HepG2 (cell line): ENCODE data around the gene FAM210A. TPM values are rescaled to one million over a fixed set of nuclear protein-coding genes. Genes with fewer than 3 reads are reported as not detected.

Source experiments
- CBFB ChIP-seq: sonication (generic); formaldehyde crosslinking; IDR thresholded peaks from 2 replicates; pipeline ENCODE4 v1.4.0; 2020; ENCODE audit warnings: missing genetic modification reagents
- HNRNPUL1 ChIP-seq: fragments of 200-400 bp; formaldehyde crosslinking; IDR thresholded peaks from 2 replicates; pipeline ENCODE4 v1.6.1; 2017; ENCODE audit warnings: low read depth, mild to moderate bottlenecking, low read length, moderate library complexity
- JARID2 ChIP-seq: sonication (generic); formaldehyde crosslinking; IDR thresholded peaks from 2 replicates; pipeline ENCODE4 v1.8.1; 2023; ENCODE audit warnings: missing genetic modification reagents, inconsistent platforms; ENCODE audit not compliant: insufficient replicate concordance
- NCOR1 ChIP-seq: fragments of 200-600 bp; sonication (generic); IDR thresholded peaks from 2 replicates; pipeline ENCODE4 v1.7.0; 2017; ENCODE audit warnings: antibody characterized with exemption, low read length, borderline replicate concordance
- NFE2L1 ChIP-seq: sonication (generic); formaldehyde crosslinking; IDR thresholded peaks from 2 replicates; pipeline ENCODE4 v1.4.0; 2020; ENCODE audit warnings: missing genetic modification reagents, mild to moderate bottlenecking, borderline replicate concordance
- SIX4 ChIP-seq: sonication (generic); formaldehyde crosslinking; IDR thresholded peaks from 2 replicates; pipeline ENCODE4 v1.4.0; 2020; ENCODE audit warnings: missing genetic modification reagents
- SMYD3 ChIP-seq: sonication (generic); formaldehyde crosslinking; IDR thresholded peaks from 2 replicates; pipeline ENCODE4 v1.8.1; 2023; ENCODE audit warnings: mild to moderate bottlenecking, missing genetic modification reagents
- U2AF2 ChIP-seq: fragments of 200-400 bp; formaldehyde crosslinking; IDR thresholded peaks from 2 replicates; pipeline ENCODE4 v1.6.1; 2017; ENCODE audit warnings: low read depth, mild to moderate bottlenecking, low read length
- XRCC5 ChIP-seq: fragments of 200-400 bp; formaldehyde crosslinking; optimal IDR thresholded peaks from 2 replicates; pipeline ENCODE3; 2017; ENCODE audit warnings: mild to moderate bottlenecking, low read length
- ZNF362 ChIP-seq: sonication (generic); formaldehyde crosslinking; IDR thresholded peaks from 2 replicates; pipeline ENCODE4 v1.4.0; 2020; ENCODE audit warnings: missing genetic modification reagents, mild to moderate bottlenecking, borderline replicate concordance
- ZNF44 ChIP-seq: sonication (generic); formaldehyde crosslinking; IDR thresholded peaks from 2 replicates; pipeline ENCODE4 v1.5.1; 2020; ENCODE audit warnings: mild to moderate bottlenecking, missing genetic modification reagents
- ZNF660 ChIP-seq: sonication (generic); formaldehyde crosslinking; IDR thresholded peaks from 2 replicates; pipeline ENCODE4 v1.5.1; 2020; ENCODE audit warnings: mild to moderate bottlenecking, low read depth, missing genetic modification reagents, borderline replicate concordance
- ZNF776 ChIP-seq: sonication (generic); formaldehyde crosslinking; IDR thresholded peaks from 2 replicates; pipeline ENCODE4 v1.4.0; 2020; ENCODE audit warnings: mild to moderate bottlenecking, missing genetic modification reagents
- ZNF816 ChIP-seq: sonication (generic); formaldehyde crosslinking; IDR thresholded peaks from 2 replicates; pipeline ENCODE4 v1.8.0; 2022; ENCODE audit warnings: missing genetic modification reagents, mild to moderate bottlenecking, borderline replicate concordance
- polyA plus RNA-seq, 8 experiments: library from polyadenylated mRNA; depleted of rRNA in 3 of 8; stranded (reverse) in 7 of 8; unstranded in 1 of 8; fragments of >200 nt; fragmentation: Illumina TruSeq in 4 of 8; extraction: Trizol in 4 of 8; gene quantifications; 2 replicates each; pipeline versions ENCODE4 v1.2.1 to v1.2.3, GENCODE V29; 2011 to 2016; ENCODE audit warnings: low read depth in 4 of 8, missing spikeins in 1 of 8, mixed read lengths in 1 of 8; ENCODE audit not compliant: insufficient read depth in 1 of 8
- total RNA-seq, 5 experiments: library from RNA; depleted of rRNA; stranded (reverse); fragments of >200 nt; fragmentation: Illumina TruSeq; extraction: Trizol; gene quantifications; 2 replicates each; pipeline ENCODE4 v1.2.3, GENCODE V29; 2016; ENCODE audit warnings: low read depth in 1 of 5
- TF ChIP-seq, protein P1 (sequence below): sonication (generic); formaldehyde crosslinking; IDR thresholded peaks from 2 replicates; pipeline ENCODE4 v1.8.0; 2022; ENCODE audit warnings: missing genetic modification reagents, low read depth, mild to moderate bottlenecking, borderline replicate concordance
- TF ChIP-seq, protein P2 (sequence below): sonication (generic); formaldehyde crosslinking; IDR thresholded peaks from 2 replicates; pipeline ENCODE4 v1.4.0; 2020; ENCODE audit warnings: missing genetic modification reagents; ENCODE audit errors: not compliant biosample characterization
- TF ChIP-seq, protein P3 (sequence below): sonication (generic); formaldehyde crosslinking; IDR thresholded peaks from 2 replicates; pipeline ENCODE4 v1.8.1; 2023; ENCODE audit warnings: missing genetic modification reagents, inconsistent platforms, borderline replicate concordance
- TF ChIP-seq, protein P4 (sequence below): sonication (generic); formaldehyde crosslinking; IDR thresholded peaks from 2 replicates; pipeline ENCODE4 v1.4.0; 2020; ENCODE audit warnings: missing genetic modification reagents, mild to moderate bottlenecking, borderline replicate concordance
- TF ChIP-seq, protein P5 (sequence below): sonication (generic); formaldehyde crosslinking; IDR thresholded peaks from 2 replicates; pipeline ENCODE4 v1.4.0; 2020; ENCODE audit warnings: missing genetic modification reagents
- TF ChIP-seq, protein P6 (sequence below): sonication (generic); formaldehyde crosslinking; IDR thresholded peaks from 2 replicates; pipeline ENCODE4 v1.8.1; 2023; ENCODE audit warnings: mild to moderate bottlenecking, inconsistent platforms, moderate library complexity, missing genetic modification reagents, borderline replicate concordance

Gene FAM210A
- total and polyA plus RNA-seq, 2 of the 13 experiments (the other 11 are each of a cell fraction or from before 2014, with no cell fraction given) = 33.2 to 37.5 TPM

DNA sequence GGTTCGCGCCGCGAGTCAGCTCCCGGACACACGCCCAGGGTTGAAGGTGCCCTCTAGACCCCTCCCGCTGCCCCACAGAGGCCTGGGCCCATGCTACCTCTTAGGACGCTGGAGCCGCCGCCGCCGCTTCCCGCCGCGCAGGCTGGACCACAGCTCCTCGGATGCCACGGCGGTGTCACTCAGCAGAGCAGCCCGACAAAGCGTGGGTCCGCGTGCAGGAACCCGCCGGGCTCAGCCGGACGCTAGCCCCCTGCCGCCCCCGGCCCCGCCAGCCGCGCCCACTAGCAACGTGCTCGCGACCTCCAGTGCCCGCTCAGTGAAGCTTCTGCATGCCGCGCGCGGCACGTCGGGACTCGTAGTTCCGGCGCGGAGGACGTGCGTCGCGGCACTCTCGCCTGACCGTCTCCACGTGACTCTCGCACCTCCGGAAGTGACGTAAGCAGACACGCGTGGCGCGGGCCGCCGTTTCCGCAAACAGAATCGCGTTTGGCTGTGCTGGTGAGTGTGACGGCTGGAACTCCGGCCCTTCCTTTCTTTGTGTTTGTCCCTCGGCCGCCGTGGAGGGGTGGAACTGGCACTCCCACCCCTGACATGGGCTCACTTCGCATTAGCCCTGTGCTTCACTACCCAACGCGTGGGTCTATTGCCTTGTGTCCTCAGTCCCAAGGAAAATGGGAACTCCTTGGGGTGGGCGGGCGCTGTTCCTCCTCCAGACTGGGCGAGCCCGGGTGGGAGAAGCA is at the start of gene FAM210A, which contains the start of gene RNMT (continued):
- TF ChIP-seq HNRNPUL1 (no peak), ZNF660 (no peak), ZNF44 (CRISPR knock-in tag) (no peak), CBFB (no peak; the same call in 1 of the 2 replicates), ZNF362 (CRISPR knock-in tag) (peak; percentile 36; the same call in 1 of the 2 replicates), ZNF816 (CRISPR knock-in tag) (peak; percentile 89), JARID2 (no peak), U2AF2 (no peak), ZNF776 (CRISPR knock-in tag) (peak; percentile 91), SMYD3 (CRISPR knock-in tag) (peak; percentile 84; the same call in 1 of the 2 replicates), SIX4 (CRISPR knock-in tag) (peak; percentile 62; the same call in 1 of the 2 replicates), NFE2L1 (CRISPR knock-in tag) (no peak), XRCC5 (no peak), NCOR1 (peak; percentile 38; the same call in 1 of the 2 replicates)
- TF ChIP-seq, protein P1, sequence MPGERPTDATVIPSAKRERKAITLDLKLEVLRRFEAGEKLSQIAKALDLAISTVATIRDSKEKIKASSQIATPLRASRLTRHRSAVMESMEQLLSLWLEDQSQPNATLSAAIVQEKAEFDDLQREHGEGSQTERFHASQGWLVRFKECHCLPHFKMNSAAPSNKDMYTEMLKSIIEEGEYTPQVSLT (CRISPR knock-in tag) = no peak; the same call in 1 of the 2 replicates
- TF ChIP-seq, protein P2, sequence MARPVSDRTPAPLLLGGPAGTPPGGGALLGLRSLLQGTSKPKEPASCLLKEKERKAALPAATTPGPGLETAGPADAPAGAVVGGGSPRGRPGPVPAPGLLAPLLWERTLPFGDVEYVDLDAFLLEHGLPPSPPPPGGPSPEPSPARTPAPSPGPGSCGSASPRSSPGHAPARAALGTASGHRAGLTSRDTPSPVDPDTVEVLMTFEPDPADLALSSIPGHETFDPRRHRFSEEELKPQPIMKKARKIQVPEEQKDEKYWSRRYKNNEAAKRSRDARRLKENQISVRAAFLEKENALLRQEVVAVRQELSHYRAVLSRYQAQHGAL = peak; percentile 92
- TF ChIP-seq, protein P3, sequence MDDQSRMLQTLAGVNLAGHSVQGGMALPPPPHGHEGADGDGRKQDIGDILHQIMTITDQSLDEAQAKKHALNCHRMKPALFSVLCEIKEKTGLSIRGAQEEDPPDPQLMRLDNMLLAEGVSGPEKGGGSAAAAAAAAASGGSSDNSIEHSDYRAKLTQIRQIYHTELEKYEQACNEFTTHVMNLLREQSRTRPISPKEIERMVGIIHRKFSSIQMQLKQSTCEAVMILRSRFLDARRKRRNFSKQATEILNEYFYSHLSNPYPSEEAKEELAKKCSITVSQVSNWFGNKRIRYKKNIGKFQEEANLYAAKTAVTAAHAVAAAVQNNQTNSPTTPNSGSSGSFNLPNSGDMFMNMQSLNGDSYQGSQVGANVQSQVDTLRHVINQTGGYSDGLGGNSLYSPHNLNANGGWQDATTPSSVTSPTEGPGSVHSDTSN (CRISPR knock-in tag) = no peak
- TF ChIP-seq, protein P4, sequence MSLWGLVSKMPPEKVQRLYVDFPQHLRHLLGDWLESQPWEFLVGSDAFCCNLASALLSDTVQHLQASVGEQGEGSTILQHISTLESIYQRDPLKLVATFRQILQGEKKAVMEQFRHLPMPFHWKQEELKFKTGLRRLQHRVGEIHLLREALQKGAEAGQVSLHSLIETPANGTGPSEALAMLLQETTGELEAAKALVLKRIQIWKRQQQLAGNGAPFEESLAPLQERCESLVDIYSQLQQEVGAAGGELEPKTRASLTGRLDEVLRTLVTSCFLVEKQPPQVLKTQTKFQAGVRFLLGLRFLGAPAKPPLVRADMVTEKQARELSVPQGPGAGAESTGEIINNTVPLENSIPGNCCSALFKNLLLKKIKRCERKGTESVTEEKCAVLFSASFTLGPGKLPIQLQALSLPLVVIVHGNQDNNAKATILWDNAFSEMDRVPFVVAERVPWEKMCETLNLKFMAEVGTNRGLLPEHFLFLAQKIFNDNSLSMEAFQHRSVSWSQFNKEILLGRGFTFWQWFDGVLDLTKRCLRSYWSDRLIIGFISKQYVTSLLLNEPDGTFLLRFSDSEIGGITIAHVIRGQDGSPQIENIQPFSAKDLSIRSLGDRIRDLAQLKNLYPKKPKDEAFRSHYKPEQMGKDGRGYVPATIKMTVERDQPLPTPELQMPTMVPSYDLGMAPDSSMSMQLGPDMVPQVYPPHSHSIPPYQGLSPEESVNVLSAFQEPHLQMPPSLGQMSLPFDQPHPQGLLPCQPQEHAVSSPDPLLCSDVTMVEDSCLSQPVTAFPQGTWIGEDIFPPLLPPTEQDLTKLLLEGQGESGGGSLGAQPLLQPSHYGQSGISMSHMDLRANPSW (CRISPR knock-in tag) = peak; percentile 28; the same call in 1 of the 2 replicates
- TF ChIP-seq, protein P5, sequence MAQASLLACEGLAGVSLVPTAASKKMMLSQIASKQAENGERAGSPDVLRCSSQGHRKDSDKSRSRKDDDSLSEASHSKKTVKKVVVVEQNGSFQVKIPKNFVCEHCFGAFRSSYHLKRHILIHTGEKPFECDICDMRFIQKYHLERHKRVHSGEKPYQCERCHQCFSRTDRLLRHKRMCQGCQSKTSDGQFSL (CRISPR knock-in tag) = peak; percentile 22; the same call in 1 of the 2 replicates
- TF ChIP-seq, protein P6, sequence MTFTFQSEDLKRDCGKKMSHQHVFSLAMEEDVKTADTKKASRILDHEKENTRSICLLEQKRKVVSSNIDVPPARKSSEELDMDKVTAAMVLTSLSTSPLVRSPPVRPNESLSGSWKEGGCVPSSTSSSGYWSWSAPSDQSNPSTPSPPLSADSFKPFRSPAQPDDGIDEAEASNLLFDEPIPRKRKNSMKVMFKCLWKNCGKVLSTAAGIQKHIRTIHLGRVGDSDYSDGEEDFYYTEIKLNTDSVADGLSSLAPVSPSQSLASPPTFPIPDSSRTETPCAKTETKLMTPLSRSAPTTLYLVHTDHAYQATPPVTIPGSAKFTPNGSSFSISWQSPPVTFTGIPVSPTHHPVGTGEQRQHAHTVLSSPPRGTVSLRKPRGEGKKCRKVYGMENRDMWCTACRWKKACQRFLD (CRISPR knock-in tag) = peak; percentile 65; the same call in 1 of the 2 replicates
